ENCODE measurements around the gene DPYSL5.

The DPYSL5 gene

GRCh38 chr2:26989156-26989555 lies 141.2 kb downstream of the DPYSL5 start:
- no peak for DNase-seq (ENCODE audit: insufficient read length, low spot score)
- TF ChIP-seq POLR2A (IDR thresholded peaks at IDR 0.05; ENCODE audit: low read depth, low read length), result no peak
- FAIRE-seq, result no peak

GRCh38 chr2:26991717-26992116 lies 143.8 kb downstream of the DPYSL5 start:
- DNase-seq (ENCODE audit: insufficient read length, low spot score) (no peak), FAIRE-seq (no peak)
- no peak for TF ChIP-seq POLR2A (IDR thresholded peaks at IDR 0.05; ENCODE audit: low read depth, low read length)

- FAIRE-seq, result no peak
- no peak for TF ChIP-seq POLR2A (IDR thresholded peaks at IDR 0.05; ENCODE audit: low read depth, low read length)
- no peak for DNase-seq (ENCODE audit: insufficient read length, low spot score)
These were observed 145.8 kb downstream of the DPYSL5 start for GRCh38 chr2:26993768-26994167.

GRCh38 chr2:26994983-26995382 lies 147.1 kb downstream of the DPYSL5 start:
- FAIRE-seq, result no peak
- DNase-seq (ENCODE audit: insufficient read length, low spot score), result no peak
- TF ChIP-seq POLR2A (IDR thresholded peaks at IDR 0.05; ENCODE audit: low read depth, low read length), result no peak

GRCh38 chr2:26997394-26997793 lies 149.5 kb downstream of the DPYSL5 start:
- DNase-seq (ENCODE audit: insufficient read length, low spot score) (no peak), FAIRE-seq (no peak)
- no peak for TF ChIP-seq POLR2A (IDR thresholded peaks at IDR 0.05; ENCODE audit: low read depth, low read length)

GRCh38 chr2:26998323-26998722 lies 150.4 kb downstream of the DPYSL5 start:
- no peak for TF ChIP-seq POLR2A (IDR thresholded peaks at IDR 0.05; ENCODE audit: low read depth, low read length)
- no peak for FAIRE-seq
- no peak for DNase-seq (ENCODE audit: insufficient read length, low spot score)
